Measurements from ENCODE around the gene STAM2.
"Not testable (repeated sequence)": the region's sequence is repeated elsewhere in the genome, so short reads cannot be mapped to it uniquely, and the experiment has no call there.

STAM2 gene

DNA sequence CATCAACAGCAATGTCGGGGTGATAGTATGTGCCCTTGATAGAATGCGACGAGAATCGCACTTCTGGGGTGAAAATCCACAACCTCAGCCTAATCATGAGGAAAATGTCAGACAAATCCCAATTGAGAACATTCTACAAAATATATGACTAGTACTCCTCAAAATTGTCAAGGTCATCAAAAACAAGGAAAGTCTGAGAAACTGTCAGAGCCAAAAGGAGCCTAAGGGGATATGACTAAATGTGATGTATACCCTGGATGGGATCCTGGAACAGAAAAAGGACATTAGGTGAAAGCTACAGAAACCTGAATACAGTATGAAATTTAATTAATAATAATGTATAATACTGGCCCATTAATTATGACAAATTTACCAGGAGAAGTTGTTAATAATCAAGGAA, 69.1 kb downstream of the STAM2 start:
- no peak for DNase-seq (ENCODE audit: low read depth in 2 of 2)

DNA sequence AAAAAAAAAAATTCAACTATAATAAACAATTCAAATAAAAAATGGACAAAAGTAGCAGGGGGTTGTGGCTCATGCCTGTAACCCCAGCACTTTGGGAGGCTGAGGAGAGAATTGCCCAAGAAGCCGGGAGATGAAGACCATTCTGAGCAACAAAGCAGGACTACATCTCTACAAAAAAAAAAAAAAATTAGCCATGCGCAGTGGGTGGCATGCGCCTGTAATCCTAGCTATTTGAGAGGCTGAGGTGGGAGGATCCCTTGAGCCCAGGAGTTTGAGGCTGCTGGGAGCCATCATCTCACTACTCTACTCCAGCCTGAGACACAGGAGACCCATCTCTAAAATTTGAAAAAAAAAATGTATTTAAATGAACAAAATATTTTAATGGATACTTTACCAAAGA, 72.3 kb downstream of the STAM2 start:
- no peak for DNase-seq (ENCODE audit: low read depth in 2 of 2)

DNA sequence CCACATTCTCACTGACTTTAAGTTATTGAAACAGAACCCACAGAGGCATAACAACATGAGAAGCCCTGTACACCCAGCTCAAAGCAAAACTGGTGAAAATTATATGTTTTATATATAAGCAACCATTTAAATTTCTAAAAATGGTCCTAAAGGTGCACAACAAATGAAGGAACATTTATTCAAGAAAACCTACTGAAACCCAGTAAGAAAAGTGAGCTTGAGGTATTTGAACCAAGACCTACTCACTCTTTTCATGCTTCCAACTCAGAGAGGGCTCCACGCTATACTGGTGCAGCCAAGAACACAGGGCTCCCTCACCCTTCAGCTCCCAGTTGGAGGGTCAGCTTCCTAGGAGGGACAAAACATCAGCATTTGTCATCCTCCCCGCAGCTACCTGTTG, 74.6 kb downstream of the STAM2 start:
- DNase-seq (ENCODE audit: low read depth in 2 of 2) = no peak

DNA sequence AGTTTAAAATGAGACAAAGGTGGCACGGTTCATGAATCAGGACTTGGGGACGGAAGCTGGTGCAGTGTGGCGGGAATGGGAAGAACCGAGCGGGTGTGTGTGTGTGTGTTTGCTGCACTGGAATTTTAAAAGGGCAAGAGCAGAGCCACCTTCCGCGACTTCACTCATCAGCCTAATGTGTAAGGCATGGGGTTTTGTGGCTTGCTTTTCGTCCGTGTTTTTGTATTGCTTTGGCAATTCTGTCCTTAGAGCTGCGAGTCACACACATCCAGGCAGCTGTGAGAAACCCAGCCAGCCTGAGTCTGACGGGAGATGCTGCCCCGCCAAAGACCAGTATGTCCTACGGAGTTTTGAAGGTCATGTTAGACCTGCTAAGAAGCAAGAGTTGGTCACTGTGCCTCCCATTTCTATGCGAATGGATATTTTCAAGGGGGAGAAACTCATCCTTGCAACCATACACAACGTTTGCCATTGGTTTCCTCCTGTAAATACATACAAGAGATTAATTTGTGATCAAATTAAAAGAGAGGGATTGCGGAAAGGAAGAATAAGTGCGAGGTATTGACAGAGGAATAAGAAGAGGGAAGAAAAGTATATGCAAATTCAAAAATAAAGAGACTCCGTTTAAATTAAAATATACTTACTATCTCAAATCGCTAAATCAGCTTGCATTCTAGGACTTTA, 76.1 kb downstream of the STAM2 start:
- DNase-seq (ENCODE audit: low read depth in 2 of 2) = no peak

DNA sequence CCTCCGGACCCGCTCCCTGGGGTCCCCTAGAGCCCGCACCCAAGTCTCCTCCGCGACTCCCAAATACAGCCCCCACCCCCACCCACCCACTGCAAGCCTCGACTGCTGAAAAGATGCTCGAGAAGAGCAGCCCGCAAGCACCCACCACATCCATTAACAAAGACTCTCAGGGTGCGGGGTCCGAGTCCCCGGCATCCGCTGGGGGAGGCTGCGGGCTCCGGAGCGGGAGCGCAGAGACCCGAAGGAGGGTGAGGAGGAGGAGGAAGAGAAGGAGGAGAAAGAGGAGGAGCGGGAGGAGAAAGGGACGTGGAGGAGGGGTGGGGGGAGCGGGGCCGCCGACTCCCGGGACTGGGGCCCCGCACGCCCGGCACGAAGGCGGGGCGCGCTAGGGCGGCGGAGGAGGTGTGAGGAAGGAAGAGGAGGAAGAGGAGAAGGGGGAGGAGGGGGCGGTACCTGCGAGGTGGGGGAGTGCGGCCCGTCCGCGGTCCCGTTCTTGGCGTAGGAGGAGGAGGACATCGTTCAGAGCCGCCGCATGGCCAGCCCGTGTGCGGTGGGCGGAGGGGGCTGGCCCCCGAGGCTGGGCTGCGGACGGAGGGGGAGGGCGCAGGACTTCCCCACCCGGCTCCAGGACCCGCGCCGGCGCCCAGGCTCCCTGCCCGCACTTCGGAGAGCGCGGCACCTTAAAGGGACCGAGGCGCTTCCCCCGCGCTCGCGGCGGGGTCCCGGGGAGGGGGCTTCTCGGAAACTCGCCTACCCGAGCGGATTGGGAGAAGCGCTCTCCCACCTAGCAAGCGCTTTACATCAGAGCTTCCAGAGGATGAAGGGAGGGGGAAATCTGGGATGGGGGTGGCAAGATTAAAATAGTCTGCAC, 76.8 kb downstream of the STAM2 start, which contains the start of gene CACNB4:
Gene CACNB4 (minus strand): TSS at position 549 of the 871 bp plus-strand sequence.
- DNase-seq (ENCODE audit: low read depth in 2 of 2) = no peak

DNA sequence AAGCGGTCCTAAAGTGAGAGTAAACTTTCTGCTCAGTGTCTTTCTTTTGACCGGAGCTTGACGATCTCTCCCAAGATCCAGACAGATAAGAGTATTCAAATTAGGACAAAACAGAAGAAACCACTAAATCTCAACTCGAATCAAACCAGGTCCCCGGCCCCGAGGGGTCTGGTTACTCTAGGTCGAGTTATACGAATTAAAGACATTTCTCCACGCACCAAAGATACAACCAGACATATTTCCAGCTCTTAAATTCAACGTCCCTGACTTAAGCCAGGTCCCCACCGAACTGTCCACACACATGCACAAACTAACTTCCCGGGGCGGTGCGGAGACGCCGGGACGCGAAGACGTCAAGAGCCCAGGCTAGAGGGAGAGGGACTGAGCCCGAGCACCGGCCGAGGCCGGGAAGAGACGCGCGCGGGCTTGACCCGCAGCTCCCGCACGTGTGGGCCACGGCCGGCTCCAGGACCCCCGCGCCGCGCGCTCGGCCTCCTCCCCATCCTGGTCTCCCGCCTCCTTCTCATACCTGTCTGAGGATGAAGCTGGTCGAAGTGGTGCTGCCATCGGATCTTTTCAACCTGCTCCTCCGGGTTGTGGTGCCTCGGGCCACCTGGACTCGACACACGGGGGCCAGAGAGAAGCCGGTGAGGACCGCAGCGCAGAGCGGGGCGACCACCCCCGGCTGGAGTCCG, 77.6 kb downstream of the STAM2 start:
- DNase-seq (ENCODE audit: low read depth in 2 of 2) = no peak

DNA sequence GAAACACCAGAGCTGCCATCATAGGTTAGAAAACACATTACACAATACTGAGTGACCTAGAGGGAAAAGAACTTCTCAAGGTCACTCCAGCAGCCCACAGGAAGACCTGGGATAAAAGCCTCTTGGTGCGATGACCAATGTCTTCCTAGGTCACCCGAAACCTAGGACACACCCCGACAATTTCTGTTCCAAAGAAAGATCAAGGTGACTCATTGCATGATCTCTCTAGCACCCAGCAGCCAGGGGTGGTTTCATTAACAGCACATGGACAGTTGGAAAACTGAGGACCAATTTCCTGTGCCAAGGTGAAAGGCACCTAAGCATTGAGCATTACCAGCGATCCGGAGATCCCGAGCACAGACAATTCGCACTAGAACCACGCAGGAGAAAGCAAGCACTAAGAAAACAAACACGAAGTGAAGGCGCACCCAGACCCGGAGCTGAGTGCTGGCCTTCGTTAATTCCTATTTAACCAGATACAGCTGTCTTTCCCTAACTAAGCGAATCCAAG, 78.2 kb downstream of the STAM2 start:
- DNase-seq (ENCODE audit: low read depth in 2 of 2) = no peak

DNA sequence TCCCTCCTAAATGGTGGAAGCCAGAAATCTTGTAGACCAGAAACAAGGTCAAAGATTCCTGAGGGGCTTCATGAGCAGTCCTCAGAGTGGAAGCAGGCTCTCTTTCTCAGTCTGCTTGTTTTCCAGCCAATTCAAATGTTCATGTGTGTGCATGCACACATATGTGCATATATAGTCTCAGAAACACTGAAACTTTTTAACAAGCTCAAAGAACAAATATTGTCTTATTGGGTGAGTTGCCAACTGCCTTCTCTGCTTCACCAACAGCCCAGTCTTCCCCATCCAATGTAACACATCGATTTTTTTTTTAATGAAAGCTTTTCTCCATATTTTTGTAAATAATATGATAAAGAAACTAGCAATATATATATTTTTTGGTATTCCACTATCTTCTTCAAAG, 80.4 kb downstream of the STAM2 start:
- DNase-seq (ENCODE audit: low read depth in 2 of 2) = no peak

DNA sequence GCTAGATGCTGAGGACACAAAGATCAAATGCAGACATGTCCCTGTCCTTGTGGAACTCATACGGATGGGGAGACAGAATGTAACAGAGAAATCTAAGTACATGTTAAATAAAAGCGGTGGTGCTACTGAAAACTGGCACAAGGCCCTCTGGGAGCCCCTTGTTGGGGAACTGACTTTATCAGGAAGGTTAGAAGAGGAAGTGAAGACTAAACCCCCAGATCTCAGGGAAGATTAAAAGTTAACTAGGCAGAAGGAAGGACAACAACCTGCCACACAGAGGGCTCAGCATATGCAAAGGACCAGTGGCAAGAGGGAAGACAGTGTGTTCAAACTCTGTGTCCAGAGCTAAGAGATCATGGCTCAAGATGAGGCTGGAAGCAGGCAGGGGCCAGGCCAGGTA, 81.5 kb downstream of the STAM2 start:
- DNase-seq (ENCODE audit: low read depth in 2 of 2) = no peak

DNA sequence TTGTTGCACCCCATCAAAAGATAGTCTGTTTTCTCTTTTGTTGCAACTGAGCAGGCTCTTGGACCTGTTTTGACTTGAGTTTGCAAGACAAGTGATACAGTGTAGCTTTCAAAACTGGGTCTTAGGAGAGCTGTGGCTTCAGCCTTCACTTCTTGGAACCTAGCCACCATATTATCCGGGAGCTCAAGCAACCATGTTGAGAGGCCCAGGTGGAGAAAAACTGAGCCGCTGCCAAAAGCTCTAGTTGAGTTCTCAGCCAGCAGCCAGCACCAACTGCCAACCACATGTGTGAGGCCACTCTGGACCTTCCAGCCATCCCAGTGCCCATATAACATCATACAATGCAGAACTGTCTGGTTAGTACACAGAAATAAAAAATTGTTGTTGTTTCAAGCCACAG, 82.1 kb downstream of the STAM2 start:
- DNase-seq (ENCODE audit: low read depth in 2 of 2) = no peak

DNA sequence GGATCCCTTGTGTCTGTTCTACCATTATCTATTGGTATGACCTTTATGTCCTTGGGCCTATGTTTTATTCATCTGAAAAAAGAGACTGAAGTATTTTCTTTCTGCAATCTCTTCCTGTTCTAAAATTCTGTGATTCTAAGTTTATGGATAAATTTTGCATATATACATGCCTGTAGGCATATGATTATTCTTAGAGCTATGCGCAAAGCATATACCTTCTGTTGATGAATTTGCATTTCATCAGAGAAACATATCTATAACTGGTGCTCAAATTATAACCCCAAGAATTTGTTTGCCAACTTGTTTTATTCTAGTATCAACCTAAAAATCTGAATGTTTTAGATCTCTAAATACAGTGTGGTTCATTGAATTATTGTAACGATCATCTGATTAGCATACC, 83.5 kb downstream of the STAM2 start:
- DNase-seq (ENCODE audit: low read depth in 2 of 2) = no peak

DNA sequence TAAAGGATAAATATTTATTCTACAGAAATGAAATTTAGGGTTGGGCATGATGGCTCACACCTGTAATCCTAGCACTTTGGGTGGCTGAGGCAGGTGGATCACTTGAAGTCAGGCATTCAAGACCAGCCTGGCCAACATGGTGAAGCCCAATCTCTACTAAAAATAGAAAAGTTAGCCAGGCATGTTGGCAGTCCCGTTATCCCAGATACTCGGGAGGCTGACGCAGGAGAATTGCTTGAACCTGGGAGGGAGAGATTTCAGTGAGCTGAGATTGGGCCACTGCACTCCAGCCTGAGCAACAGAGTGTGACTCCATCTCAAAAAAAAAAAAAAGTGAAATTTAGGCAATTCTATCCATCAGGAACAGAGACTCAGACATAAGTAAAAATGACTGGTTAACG, 84.8 kb downstream of the STAM2 start:
- not testable (repeated sequence) for DNase-seq (ENCODE audit: low read depth in 2 of 2)

DNA sequence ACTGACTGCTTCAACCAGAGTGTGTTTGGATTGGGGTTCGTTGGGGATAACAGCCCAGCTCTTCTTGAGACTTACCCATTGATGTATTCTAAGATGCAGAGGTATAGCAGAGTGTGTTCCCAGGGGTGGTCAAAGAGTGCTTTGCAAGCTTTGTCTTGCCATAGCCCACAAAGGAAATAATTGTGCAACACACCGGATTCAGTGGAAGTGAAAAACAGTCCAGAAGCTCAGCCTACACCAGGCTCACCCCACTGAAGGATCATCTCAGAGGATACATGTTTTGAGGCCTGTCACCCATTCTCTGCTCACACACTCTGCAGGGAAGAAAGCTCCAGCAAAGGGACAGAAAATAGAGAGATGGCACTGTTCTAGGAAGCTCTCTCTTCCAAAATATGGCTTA, 86.3 kb downstream of the STAM2 start:
- DNase-seq (ENCODE audit: low read depth in 2 of 2) = no peak

DNA sequence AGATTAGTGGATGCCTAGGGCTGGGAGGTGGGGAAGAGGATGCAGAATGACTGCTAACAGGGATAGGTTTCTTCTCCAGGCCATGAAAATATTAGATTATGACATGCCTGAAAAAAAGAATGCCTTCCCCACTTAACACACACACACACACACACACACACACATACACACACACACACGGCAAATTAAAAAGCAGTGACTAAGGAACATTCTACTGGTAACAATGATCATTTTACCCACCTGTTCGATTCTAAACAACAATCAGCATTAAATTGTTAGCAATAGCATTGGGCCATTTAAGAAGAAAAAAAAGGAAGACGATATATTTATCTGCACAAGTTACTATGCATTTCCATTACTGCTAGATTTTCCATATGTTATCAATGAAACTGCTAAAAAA, 87.6 kb downstream of the STAM2 start:
- DNase-seq (ENCODE audit: low read depth in 2 of 2) = no peak

DNA sequence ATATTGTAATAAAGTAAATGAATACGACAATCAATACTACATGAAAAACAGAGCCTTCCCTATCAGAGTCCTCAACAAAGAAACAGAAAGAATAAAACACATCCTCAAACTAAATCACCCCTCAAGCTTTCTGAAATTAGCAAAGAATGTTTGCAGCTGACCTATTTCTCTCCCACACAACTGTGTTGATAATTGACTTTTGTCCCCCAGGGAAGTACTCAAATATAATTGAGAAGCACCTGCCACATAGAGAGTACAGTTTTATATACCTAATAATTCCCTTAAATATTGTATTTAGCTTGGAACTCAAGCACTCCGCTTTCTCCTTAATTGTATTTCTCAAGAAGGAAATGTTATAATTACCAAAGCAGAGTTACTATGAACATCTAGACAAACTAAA, 89.3 kb downstream of the STAM2 start:
- no peak for DNase-seq (ENCODE audit: low read depth in 2 of 2)

DNA sequence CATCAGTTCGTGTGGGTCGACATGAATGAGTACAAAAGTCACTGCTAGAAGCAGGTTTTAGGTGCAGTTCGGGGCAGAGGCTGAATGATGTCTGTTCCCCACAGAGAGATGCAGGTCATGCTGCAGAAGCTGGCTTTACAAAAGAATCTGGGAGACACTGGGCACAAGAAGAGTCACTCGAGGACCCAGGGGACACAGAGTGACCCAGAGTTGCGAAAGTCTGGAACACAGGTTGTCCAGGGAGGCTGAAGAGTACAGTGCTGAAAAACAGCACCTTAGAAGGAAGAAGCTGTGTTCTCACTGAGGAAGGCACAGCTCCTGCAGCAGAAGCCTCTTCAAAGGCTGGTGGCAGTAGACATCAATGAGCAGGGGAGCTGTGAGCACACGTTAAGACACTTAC, 91.5 kb downstream of the STAM2 start:
- no peak for DNase-seq (ENCODE audit: low read depth in 2 of 2)

DNA sequence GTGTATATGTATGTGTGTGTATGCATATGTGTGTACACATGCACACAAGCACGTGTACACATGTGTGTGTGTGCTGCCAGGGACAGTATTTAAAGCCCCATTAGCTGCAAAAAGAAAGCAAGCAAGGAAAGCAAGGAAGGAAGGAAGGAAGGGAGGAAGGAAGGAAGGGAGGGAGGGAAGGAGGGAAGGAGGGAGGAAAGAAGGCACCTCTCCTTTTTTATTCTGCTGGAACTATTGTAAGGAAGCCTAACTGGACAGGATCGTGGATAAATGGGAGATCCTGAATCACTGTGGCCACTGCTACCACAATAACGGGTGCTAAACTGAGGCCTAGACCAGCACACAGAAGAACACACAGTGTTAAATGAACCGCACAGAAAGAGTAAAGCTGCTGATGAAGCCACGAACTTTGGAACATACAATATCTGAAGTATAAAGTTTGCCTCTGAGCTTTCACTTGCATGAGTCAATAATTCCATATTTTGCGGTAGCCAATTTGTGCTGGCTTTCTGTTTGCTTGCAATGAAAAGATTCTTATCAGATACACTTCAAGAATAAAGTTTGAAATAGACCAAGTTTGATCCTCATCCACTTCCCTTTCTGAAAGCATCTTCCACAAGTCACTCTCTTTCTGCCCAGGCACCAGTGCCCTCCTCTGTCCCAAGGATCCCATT, 92.2 kb downstream of the STAM2 start:
- DNase-seq (ENCODE audit: low read depth in 2 of 2) = no peak

DNA sequence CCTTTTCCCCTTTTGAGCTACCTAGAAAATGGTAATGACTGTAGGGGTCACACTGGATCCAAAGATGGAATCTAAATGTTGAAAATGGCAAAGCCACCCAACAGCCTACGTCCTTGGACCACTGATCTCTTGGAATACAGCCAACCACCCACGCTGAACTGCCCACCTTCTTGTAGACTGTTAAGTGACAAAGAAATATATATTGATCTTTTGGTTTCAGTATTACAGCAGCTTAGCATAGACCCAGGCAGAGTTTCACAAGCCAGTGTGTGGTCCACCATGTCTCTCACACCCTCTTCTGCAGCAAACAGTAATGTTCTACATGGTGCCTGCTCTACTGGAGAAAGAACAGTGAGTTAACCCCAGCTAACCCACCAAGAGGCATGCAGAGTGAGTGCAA, 96.9 kb downstream of the STAM2 start:
- DNase-seq (ENCODE audit: low read depth in 2 of 2) = no peak

DNA sequence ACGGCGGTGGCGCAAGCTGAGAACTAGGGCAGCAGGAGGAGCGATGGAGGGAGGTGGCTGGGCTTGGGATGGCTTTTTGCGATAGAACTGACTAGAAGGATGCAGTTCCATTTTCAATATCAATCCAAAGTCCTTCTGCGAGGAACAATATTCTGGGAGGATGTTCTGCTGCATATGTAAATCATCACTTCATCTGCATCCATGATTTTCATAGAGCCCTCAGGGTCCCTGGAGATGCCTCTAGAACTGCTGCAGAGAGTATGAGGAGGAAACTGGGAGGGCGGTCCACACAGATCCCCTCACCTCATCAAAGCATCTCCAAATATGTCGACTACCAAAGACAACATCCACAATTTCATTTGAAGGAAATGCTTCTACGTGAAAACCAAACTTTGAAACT, 97.5 kb downstream of the STAM2 start:
- no peak for DNase-seq (ENCODE audit: low read depth in 2 of 2)

DNA sequence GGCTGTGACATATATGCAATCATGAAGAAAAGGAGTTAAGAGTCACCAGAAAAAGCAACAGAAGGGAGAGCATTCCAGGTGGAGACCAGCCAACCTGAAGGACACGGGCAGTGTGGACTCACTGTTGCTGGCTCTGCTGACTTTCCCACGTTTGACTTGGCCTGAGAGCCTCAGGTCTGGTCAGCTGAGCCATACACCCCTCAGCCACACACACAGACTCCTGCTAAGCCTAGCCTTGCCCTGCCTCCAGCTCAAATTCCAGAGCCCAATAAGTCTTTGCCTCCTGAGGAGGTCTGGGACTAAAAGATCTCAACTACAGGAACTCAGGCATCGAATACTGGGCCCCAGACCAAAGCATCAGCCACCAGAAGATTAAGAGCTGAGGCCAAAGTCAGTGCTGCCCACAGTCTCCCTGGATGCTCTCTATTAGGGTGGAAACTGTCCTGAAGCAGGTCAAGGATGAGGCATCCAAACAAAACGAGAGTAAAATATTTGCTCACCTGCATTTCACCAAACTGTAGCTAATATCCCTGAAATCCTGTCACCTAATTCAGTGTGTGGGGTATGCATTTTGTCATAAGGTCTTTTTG, 100.0 kb downstream of the STAM2 start:
- no peak for DNase-seq (ENCODE audit: low read depth in 2 of 2)

DNA sequence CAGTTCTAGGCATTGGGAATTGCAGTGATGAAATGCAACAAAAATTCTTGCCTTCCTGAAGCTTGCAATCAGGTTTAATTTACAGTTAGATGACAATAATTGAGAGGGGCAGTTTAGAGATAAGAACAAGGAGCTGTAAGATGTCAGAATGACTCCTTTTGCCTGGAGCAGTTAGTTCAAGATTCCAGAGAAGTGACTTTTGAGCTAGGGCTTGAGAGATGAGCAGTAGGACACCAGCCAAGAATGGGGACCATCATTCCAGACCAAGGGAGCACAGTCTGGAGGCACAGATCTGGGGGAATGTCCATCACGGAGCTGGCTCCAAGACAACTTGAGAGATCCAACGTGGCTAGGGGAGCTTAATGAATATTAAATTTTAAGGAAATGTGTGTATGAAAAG, 103.6 kb downstream of the STAM2 start:
- no peak for DNase-seq (ENCODE audit: low read depth in 2 of 2)

DNA sequence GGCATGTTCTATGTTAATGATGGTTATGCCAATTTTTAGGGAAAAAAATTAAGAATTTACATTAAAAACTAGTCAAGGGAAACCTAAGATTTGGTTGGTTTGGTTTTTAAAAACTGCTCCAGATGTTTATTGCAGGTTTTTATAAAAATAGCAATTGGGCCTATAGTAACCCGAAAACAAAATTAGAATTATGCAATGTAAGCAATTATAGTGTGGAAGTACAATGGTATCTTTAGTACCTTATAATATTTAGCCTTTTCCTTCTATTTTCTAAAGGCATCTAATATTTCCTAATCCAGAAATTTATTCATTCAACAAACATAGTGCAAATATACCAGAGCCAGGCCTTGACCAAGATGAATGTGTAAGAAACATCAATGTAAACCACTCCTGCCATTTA, 104.0 kb downstream of the STAM2 start:
- DNase-seq (ENCODE audit: low read depth in 2 of 2) = no peak

Measured in stimulated activated CD8-positive, alpha-beta memory T cell treated with anti-CD3 and anti-CD28 coated beads, Interleukin-15, amount 100 ng/mL, for 48 hours (primary cell).